ENCODE data around the gene BRD9.
"Not testable (repeated sequence)": the region's sequence is repeated elsewhere in the genome, so short reads cannot be mapped to it uniquely, and the experiment has no call there.

The BRD9 gene

DNA sequence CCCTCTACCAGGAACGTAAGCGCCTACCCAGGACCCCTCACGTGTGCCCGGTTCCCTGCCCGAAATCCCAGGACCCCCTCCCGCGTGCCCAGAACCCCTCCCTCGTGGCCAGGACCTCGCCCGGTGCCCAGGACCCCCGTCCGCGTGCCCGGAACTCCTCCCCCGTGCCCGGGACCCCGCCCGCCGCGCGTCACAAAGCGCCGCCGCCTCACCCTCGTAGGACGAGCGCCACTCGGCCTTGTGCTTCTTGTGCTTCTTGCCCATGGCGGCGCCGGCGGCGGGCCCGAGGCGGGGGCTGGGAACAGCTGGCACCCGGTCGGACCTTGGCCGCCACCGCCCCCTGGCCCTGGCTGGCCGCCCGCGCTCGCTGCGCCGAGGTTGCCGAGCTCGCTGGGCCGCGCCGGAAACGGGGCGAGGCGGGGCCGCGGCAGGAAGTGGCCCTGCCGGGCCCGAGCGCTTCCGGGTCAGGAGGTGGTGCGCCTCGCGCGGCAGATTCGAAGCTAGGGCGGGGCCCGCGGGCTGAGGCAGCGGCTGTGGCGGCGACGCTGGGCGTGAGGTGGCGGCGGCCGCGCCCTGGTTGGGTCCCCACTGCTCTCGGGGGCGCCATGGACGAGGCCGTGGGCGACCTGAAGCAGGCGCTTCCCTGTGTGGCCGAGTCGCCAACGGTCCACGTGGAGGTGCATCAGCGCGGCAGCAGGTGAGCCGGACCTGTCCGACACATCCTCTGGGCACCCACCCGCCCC, at the start of gene BRD9, which contains the start of gene TRIP13:
BRD9 (minus strand) TSS at position 408 of the 743 bp plus-strand sequence; CDS start at position 264, 144 bp downstream.
TRIP13 (plus strand) TSS at position 491 of the 743 bp plus-strand sequence; CDS start at position 606, 115 bp downstream.
- peak; percentile 59 for DNase-seq

DNA sequence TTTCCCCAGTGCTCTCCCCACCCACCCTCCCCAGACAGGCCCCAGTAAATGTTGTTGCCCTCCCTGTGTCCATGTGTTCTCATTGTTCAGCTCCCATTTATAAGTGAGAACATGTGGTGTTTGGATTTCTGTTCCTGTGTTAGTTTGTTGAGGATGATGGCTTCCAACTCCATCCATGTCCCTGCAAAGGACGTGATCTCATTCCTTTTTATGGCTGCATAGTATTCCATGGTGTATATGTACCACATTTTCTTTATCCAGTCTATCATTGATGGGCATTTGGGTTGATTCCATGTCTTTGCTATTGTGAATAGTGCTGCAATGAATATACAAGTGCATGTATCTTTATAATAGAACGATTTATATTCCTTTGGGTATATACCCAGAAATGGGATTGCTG, 48.1 kb upstream of the BRD9 start:
- not testable (repeated sequence) for DNase-seq

DNA sequence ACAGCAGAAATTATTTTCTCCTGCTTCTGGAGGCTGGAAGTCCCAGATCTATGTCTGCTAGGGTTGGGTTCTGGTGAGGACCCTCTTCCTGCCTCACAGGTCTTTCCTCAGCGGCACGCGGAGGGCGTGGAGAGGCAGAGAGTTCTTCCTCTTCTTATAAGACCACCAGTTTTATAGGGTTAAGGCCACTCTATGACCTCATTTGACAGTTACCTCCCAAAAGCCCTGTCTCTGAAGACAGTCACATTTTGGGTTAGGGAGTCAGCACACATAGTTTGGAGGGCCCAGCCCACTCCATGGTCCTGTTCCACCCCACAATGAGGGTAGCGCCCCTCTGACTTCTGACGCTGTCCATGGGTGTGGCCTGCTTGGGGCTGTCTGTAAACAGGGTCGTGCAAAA, 46.8 kb upstream of the BRD9 start:
- DNase-seq = no peak

DNA sequence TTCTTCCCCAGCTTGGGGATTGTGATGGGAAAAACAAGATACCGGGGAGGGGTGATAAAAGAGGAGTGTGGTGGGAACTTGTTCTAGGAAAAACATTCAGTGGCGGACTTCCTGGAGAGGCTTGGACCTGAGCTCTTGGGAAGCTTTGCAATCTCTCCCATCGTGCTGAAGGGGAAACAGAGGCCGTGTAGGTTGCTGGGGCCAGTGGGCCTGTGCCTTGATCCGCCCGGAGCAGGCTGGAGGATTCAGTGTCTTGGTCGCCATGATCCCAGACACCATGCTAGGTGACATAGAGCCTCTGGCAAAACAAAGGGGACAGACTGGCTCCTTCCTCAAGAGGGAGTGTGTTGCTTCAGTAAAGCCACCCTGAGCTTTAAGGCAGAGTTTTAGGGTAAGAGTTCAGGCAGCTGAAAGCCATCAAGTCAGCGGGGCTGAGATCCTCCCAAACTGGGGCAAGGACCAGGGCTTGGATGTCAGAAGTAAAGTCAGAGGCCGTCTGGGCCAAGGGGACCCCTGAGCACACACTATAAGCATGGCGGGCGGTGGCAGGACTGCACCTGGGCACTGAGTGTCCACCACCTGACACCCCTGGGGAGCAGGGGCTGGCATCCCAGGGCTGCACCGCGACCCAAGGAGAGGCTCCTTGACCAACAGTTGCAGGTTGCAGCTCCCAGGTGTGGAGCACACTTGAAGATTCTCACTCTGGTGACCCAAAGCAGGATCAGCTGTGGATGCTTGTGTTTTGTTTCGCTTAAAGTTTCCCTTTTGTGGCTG, 44.7 kb upstream of the BRD9 start:
- no peak for DNase-seq

DNA sequence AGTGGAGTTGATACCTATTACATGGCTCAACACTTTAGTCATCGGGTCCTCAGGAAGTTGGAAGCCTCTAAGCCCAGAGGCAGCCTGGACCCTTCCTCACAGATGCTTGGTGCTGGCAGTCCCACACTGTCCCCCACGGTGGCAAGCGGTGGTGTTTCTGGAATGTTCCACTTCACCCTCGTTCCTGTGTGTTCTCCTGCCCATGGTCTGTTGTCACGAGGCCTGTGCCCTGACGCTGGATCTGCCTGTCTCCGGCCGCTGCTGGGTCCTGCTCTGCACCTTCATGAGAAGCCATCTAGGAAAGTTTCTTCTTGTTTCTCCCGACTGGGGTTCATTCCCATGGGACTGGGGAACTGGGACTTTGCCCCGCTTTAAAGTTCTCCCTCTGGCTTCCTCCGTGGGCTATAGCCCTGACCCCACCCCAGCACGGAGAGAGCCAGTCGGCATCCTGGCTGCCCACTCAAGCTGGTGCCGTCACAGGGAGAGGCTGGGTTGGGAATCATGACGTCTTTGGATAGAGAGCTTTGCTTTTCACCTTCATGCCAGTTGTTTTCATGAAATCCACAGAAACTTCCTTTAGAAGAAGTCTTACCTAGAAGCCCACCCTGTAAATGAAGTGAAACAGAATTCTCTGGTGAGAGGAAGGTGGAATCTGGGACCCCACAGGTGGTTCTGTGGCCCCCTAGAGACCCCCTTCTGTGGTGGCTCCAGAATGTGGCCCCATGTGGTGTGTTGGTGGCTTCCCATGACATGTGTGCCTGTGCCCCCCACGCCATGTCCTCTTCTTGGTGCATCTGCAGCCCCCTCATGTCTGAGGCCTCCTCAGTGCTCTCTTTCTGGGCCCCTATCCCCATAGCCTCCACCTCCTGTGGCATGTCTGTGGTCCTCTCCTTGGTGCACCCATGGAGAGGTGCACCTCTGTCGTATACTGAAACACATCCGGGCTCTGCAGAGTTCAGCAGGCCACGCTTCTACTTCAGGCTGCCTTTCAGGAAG, 43.8 kb upstream of the BRD9 start:
- DNase-seq = no peak

DNA sequence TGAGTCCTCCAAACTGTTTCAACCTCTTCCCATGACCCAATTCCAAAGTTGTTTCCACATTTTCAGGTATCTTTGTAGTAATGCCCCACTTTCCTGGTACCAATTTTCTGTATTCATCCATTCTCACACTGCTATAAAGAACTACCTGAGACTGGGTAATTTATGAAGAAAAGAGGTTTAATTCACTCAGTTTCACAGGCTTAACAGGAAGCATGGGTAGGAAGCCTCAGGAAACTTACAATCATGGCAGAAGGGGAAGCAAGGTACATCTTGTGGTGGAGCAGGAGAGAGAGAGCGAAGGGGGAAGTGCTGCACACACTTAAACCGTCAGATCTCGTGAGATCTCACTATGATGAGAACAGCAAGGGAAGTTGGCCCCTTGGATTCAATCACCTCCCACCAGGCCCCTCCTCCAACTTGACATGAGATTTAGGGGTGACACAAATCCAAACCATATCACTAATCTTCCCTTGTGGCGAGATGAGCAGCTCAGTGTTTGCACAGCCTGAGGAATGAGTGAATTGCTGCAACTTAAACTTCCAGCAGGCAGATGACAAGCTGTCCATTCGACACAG, 43.0 kb upstream of the BRD9 start:
- DNase-seq = no peak

DNA sequence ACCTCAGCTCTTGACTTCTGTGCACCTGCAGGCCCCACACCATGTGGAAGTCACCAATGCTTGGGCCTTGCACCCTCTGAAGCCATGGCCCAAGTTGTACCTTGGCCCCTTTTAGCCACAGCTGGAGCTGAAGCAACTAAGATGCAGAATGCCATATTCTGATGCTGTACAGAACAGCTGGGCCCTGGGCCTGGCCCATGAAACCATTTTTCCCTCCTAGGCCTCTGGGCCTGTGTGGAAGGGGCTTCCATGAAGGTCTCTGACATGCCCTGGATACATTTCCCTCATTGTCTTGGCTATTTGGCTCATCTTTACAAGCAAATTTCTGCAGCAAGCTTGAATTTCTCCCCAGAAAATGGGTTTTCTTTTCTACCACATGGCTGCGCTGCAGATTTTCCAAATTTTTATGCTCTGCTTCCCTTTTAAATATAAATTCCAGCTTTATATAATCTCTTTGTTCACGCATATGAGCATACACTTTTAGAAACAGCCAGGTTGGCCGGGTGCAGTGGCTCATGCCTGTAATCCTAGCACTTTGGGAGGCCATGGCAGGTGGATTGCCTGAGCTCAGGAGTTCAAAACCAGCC, 41.9 kb upstream of the BRD9 start:
- not testable (repeated sequence) for DNase-seq

DNA sequence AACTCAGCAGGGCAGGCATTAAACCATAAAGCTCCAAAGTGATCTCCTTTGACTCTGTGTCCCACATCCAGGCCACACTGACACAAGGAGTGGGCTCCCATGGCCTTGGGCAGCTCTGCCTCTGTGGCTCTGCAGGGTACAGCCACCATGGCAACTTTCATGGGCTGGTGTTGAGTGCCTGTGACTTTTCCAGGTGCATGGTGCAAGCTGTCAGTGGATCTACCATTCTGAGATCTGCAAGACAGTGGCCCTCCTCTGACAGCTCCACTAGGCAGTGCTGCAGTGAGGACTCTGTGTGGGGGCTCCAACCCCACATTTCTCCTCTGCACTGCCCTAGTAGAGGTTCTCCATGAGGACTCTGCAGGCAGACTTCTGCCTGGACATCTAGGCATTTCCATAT, 41.4 kb upstream of the BRD9 start:
- DNase-seq = not testable (repeated sequence)

DNA sequence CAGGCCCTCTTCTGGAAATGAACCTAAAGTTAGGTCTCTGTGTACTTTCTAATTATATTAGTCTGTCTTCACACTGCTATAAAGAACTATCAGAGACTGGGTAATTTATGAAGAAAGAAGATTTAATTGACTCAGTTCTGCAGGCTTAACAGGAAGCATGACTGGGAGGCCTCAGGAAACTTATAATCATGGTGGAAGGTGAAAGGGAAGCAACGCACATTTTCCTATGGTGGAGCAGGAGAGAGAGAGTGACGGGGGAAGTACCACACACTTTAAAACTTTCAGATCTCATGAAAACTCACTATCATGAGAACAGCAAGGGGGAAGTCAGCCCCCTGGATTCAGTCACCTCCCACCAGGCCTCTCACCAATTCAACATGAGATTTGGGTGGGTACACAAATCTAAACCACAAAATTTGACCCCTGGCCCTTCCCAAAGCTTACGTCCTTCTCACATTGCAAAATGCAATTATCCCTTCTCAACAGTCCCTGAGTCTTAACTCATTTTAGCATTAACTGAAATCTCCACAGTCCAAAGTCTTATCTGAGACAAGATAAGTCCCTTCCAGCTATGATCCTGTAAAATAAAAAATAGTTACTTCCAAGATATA, 40.8 kb upstream of the BRD9 start:
- DNase-seq = no peak

DNA sequence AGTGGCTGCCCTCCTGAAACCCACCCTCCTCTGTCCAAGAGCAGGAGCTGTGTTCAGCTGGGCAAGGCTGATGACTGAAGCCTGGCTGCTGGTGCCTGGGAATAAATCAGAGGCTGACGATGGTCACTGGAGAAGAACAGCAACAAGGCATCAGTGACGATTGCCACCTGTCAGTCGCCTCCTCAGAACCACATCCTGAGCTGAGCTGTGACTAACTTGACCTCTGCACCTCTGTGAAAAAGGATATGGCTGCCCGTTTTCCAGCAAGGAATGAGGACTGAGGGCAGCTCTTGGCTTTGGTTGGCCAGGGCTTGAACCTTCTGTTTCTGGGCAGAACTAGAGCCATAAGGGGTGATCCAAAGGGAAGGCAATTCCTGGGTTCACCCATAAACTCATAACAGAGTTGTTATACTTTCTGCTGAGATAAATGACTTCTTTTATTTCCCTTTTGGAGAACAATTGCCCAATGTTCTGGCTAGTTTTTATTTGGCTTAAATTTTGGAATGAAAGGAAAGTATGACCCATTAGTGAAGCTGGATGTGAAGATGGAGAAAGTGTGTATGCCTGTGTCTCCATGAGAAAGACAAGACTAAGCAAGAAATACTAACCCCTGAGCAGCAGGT, 40.1 kb upstream of the BRD9 start:
- DNase-seq = no peak

DNA sequence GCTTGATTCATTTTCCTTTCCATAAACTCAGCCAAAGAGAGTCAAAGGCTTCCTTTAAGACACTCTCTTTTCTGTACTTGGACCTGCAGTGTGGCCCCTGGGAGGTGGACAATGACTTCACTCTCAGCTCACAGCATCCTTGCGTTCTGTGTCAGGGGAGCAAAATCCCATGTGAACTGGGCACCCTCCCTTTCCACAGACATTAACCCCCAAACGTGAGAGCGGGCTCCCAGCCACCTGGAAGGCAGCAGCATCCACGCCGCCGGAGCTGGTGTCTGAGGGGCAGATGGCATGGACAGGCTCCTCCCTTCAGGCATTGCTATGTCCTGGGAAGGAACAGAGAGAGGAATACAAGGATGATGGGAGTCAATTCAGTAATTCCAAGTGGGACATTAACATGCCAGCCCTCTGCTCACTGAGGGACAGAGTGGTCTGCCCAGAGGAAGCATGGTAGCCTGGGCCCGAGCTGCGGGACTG, 39.6 kb upstream of the BRD9 start:
- no peak for DNase-seq

DNA sequence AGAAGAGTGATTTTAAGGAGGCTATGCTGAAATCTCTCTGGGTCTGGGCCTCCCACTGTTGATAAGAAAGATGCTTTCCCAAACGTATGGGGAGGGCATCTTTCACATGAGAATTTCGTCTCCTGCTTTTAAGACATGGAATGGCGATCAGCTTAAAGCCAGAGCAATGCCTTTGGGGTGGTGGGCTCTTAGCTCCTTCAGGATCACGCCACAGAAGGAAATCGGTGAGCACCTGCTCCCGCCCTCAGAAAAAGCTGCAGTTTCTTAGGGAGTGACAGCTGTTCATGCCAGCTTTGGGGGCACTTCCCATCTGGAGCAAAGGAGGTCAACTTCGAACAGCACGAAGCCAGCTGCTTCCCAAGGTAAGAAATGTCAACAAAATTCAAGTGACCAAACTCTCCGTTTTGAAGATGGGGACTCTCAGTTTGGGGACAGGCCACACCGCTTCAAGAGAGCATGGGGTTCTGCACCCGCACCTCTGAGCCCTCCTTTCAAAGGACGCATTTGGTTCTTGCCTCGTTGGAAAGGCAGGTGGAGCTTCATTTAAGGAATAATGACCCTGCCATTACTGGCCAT, 39.1 kb upstream of the BRD9 start:
- DNase-seq = no peak

DNA sequence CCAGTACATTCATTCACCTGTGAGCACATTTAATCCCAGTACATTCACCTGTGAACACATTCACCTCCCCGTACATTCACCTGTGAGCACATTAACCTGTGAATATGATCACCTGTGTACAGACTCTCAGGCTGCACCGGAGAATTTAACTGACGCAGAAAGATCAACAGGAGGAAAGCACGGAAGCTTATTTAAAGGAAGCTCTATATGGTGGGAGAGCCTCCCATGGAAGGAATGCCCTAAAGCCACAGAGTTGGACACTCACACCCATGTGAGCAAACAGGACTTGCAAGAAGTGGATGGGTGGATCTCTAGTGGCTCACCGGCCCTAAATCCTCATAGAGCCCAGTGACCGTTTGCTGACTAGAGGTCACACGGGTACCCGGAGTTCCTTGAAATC, 38.3 kb upstream of the BRD9 start:
- DNase-seq = no peak

DNA sequence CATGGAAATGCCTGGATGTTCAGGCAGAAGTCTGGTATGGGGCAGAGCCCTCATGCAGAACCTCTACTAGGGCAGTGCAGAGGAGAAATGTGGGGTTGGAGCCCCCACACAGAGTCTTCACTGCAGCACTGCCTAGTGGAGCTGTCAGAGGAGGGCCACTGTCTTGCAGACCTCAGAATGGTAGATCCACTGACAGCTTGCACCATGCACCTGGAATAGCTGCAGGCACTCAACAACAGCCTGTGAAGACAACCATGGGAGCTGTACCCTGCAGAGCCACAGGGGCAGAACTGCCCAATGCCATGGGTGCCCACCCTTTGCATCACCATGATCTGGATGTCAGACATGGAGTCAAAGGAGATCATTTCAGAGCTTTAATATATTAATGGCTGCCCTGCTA, 37.0 kb upstream of the BRD9 start:
- no peak for DNase-seq

DNA sequence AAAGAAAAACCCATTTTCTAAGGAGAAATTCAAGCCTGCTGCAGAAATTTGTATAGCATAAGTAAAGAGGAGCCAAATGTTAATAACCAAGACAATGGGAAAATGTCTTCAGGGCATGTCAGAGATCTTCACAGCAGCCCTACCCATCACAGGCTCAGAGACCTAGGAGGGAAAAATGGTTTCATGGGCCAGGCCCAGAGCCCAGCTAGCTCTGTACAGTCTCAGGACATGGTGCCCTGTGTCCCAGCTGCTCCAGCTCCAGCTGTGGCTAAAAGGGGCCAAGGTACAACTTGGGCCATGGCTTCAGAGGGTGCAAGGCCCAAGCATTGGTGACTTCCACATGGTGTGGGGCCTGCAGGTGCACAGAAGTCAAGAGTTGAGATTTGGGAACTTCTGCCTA, 36.6 kb upstream of the BRD9 start:
- DNase-seq = not testable (repeated sequence)

DNA sequence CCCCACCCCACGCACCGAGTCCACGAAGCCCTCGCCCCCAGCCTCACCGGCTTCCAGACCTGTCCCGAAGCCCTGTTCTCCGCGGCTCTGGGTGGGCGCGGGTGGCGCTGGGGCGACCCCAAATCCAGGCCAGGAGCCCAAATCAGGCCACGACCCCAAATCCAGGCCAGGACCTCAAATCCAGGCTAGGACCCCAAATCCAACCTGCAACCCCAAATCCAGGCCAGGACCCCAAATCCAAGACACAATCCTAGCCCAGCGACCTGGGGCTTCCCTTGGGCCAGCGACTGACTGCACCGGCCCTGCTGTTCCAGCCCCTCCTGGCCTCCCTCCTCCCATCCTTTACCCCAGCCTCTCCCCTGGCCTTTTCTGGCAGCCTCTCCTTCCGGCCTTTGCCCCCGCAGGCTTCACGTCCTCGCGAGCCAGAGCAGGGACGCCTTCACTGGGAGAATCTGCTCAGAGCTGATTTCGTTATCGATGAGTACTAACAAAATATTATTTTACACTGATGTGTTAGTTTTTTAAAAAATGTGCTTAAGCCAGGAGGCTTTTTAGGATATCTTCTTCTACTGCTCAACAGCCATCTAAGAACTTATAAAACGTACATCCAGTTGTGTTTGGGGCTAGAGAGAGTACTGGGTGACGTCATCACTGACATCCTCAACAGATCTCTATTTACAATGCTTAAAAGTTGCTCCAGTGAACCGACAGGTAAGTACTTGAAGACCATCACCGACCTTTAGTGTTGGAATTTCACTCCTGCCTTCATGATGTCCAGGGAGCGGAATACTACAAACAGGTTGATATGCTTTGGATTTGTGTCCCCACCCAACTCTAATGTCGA, 34.8 kb upstream of the BRD9 start:
- DNase-seq = no peak

DNA sequence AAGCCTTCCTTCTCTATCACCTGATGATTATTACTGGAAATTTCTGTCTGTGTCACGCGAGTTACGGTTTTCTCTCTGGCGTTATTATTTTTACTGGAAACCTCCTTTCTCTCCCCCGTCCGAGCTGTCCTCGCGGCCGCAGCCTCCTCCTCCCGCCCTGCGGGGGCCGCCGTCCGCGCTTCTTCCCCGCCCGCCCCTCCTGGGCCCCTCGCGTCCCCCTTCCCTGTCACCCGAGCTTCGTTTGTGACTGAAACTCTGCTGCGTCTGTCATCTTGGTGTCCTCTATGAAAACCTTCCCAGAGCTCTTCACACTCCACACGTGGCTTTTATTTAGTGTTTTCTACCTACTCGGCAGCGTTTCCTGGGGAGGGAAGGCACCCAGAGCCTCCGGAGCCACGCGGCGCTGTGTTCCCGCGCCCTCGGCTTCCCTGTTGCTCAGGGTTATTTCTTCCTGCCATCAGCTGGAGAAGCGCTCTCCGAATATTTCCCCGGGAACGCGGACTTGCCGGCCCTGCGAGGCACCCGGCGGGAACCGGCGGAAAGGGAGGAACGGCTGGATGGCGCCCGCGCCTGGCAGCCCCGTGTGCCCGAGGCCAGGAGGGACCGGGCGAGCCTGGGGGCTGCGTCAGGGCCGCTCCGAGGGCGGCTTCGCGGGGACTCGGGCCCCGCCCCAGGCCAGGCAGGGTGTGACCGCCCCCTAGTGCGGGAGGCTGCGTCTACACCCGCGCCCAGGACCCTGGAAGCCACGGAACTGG, 34.0 kb upstream of the BRD9 start:
- DNase-seq = no peak

DNA sequence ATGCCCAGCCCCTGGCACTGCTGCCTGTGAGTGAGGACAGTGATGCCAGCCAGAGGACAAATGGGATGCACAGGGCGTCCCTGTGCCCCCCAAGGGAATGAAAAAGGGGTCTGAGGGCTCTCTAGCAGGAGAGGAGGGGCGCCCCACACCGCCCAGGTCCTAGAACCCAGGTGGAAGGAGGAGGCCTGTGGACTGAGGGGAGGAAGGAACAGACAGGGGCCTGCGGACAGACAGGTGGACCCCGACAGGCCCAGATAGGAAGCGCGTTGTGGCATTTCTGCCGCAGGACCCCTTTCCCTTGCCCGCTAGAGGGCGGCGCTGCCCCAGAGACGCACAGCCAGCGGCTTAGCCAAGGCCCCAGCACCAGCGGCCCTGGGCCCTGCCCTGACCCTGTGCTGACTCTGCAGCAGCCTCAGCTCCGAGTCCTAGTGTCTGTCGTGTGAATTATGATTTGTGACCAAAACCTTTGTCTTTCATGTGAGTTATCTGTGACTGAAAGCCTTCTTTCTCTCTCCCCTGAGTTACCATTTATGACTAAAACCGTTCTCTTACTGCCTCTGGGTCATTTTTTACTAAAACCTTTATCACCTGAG, 30.8 kb upstream of the BRD9 start:
- DNase-seq = no peak
